Natural killer cell (primary cell): ENCODE data around the gene GSDMA. TPM values are rescaled to one million over a fixed set of nuclear protein-coding genes. Genes with fewer than 3 reads are reported as not detected.

Experiments
- ATAC-seq, 3 donors: fragments of 150-1000 bp in 2 of 3; fragments of 200-7000 bp in 1 of 3; cut with Tn5 transposase; 1 replicate in 1 of 3; 2 replicates in 2 of 3; pipeline ENCODE4 v1.10.0; 2021; ENCODE audit warnings: mild to moderate bottlenecking in 2 of 3, moderate library complexity in 2 of 3
- DNase-seq, 2 donors: peaks; one replicate each; pipeline versions ENCODE4 v3.0.0 to v3.0.0-alpha.2; 2013 to 2021; ENCODE audit warnings: mixed read lengths in 1 of 2
- H3K27ac ChIP-seq: one replicate; pipeline ENCODE4 v1.5.1; 2013; ENCODE audit warnings: mild to moderate bottlenecking, low read length
- H3K27me3 ChIP-seq: one replicate; pipeline ENCODE4 v1.6.1; 2013; ENCODE audit warnings: low read length; ENCODE audit not compliant: control insufficient read depth, insufficient read depth
- H3K36me3 ChIP-seq: one replicate; pipeline ENCODE4 v1.6.1; 2013; ENCODE audit warnings: low read length; ENCODE audit not compliant: control insufficient read depth, insufficient read depth
- H3K4me1 ChIP-seq: one replicate; pipeline ENCODE4 v1.6.1; 2013; ENCODE audit warnings: low read length; ENCODE audit not compliant: control insufficient read depth, insufficient read depth
- H3K4me3 ChIP-seq: one replicate; pipeline ENCODE4 v1.5.1; 2013; ENCODE audit warnings: low read length
- H3K9me3 ChIP-seq: one replicate; pipeline ENCODE4 v1.6.1; 2013; ENCODE audit warnings: low read length; ENCODE audit not compliant: control insufficient read depth, insufficient read depth
- H3K27ac Mint-ChIP-seq, 2 donors: one replicate each; pipeline ENCODE4 v1.8.0; 2022; ENCODE audit warnings: mild to moderate bottlenecking in 2 of 2, mixed read lengths in 2 of 2, moderate library complexity in 1 of 2
- H3K27me3 Mint-ChIP-seq, 2 donors: one replicate each; pipeline ENCODE4 v1.8.0; 2022; ENCODE audit warnings: low read depth in 2 of 2, mixed read lengths in 2 of 2
- H3K36me3 Mint-ChIP-seq: one replicate; pipeline ENCODE4 v1.8.0; 2022; ENCODE audit warnings: mixed read lengths
- H3K4me1 Mint-ChIP-seq, 2 donors: one replicate each; pipeline ENCODE4 v1.8.0; 2022; ENCODE audit warnings: mixed read lengths in 2 of 2
- H3K4me3 Mint-ChIP-seq: one replicate; pipeline ENCODE4 v1.8.0; 2022; ENCODE audit warnings: mild to moderate bottlenecking, moderate library complexity, mixed read lengths
- H3K9me3 Mint-ChIP-seq, 2 donors: one replicate each; pipeline ENCODE4 v1.8.0; 2022; ENCODE audit warnings: mixed read lengths in 2 of 2
- CTCF ChIP-seq: fragments of 200-600 bp; IDR thresholded peaks from one replicate; pipeline ENCODE4 v1.8.0; 2022; ENCODE audit warnings: antibody characterized with exemption
- WGBS: methylation state at CpG from one replicate; pipeline ENCODE4 v1.1.7; 2013; ENCODE audit warnings: missing lambda C conversion rate; ENCODE audit not compliant: insufficient coverage; 5-methylcytosine and 5-hydroxymethylcytosine counted together
- intact Hi-C: fragments of 100-400 bp; cut with micrococcal nuclease; formaldehyde crosslinking; loops from one replicate; pipeline ENCODE4 v1.14.2; 2022
- total RNA-seq, 4 donors: library from RNA; stranded (reverse); fragments of 120-200 nt in 1 of 4; gene quantifications; one replicate each; pipeline versions ENCODE4 v1.2.3 to v1.2.4, GENCODE V29; 2013 to 2022

Gene GSDMA
- total RNA-seq, 3 donors from 2014 or later (not counting 1 experiment from before 2014, with no cell fraction given), result 1.1 to 3.2 (median 2.1) TPM

DNA sequence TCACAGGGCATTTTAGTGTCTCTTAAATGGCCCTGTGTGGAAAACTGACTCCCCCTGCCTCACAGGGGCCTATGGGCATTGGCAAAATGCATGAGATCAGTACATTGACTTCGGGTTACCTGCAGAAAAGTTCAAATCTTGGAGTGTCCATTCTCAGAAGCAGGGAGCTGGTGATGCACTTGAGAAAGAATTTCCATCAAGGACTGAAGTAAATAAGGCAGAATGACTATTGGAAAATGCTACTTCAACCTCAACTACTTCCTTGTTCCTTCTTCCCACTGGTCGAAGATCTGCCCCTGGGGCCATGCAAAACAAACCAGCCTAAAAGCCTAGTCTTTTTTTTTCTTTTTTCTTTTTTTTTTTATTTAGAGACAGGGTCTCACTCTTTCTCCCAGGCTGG lies 13.8 kb upstream of the GSDMA start:
- Mint-ChIP-seq H3K4me1 (peaks cover 0 to 5% of the 10 kb centered on the region in 2 donors), H3K9me3 (no peaks in the 10 kb centered on the region), H3K4me3 (no peak overlapping the region), H3K36me3 (no peaks in the 10 kb centered on the region), H3K27me3 (no peaks in the 10 kb centered on the region), H3K27ac (no peak overlapping the region)
- no peak overlapping the region for H3K27ac ChIP-seq
- DNase-seq, result no peak
- H3K36me3 ChIP-seq, result no peaks in the 10 kb centered on the region
- H3K9me3 ChIP-seq, result no peaks in the 10 kb centered on the region
- no peak overlapping the region for H3K4me3 ChIP-seq
- intact Hi-C loops, result no loop called here
- TF ChIP-seq CTCF, result no peak
- H3K4me1 ChIP-seq, result peaks cover 18% of the 10 kb centered on the region
- no peaks in the 10 kb centered on the region for H3K27me3 ChIP-seq
- ATAC-seq, result no peak
- 79% methylated on average over 2 of the region's 2 CpGs for WGBS

DNA sequence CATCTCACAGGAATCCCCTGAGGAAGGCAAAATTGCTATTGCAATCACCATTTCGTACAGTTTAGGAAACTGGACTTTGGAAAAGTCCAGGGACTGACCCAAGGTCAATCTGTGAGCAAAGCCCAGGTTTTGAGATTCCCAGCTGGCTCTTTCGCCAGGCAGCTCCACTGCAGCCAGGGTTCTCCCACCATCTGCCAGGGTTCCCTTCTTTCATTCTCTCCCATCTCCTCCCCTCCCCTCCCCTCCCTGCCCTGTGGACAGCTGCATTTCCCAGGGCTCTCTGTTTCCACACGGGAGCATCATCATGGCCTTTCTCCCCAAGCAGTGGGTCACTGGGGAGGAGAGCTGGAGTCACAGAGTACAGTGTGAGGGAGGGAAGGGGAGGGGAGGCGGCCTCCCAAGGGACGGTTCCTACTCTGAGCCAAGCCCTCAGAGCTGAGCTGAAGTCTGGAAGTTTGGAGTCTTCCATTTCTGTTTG lies 11.9 kb upstream of the GSDMA start:
- Histone ChIP-seq H3K36me3 (no peaks in the 10 kb centered on the region), H3K9me3 (no peaks in the 10 kb centered on the region), H3K27me3 (no peaks in the 10 kb centered on the region), H3K4me1 (peaks cover 18% of the 10 kb centered on the region), H3K27ac (no peak overlapping the region), H3K4me3 (no peak overlapping the region)
- no peak for TF ChIP-seq CTCF
- ATAC-seq, result no peak
- H3K4me3 Mint-ChIP-seq, result no peak overlapping the region
- 82% methylated on average over 5 of the region's 5 CpGs for WGBS
- H3K4me1 Mint-ChIP-seq, result peaks cover 0 to 5% of the 10 kb centered on the region in 2 donors
- DNase-seq, result no peak
- H3K9me3 Mint-ChIP-seq, result no peaks in the 10 kb centered on the region
- no peak overlapping the region for H3K27ac Mint-ChIP-seq
- no peaks in the 10 kb centered on the region for H3K27me3 Mint-ChIP-seq
- intact Hi-C loops, result no loop called here
- no peaks in the 10 kb centered on the region for H3K36me3 Mint-ChIP-seq

DNA sequence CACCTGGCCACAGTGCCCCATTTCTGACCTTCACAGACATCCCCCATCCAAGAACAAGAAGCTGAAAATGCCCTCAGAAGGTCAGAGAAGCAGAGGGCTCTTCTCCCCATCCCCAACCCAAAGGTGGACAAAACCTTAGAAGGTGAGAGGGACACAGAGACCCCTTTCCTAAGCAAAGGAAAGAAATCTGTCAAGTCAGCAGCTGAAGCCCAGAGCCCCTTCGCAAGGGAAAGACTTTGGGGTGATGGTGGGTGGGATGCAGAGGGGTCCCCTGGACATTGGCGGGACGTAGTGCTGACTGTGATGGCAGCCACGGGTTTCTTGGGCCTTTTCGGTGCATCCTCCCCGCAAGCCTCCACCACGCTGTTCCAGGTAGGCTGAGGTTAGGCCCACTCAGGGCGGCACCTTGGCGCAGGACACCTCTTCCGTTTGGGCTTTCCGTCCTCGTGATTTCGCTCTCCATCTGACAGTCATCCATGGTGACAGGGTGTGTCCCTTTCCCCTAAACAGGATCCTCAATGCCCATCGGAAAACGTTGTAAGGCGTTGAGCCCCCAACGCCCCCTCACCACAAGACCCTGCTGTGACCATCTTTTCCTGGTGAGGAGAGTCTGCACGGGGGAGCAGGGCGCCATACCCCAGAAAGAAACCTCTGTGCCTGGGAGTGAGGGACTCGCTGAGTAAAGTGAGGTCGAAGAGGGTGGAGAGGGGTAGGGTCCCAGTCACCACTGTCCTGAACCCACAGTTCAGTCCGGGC lies 10.7 kb upstream of the GSDMA start:
- Mint-ChIP-seq H3K27ac (peak overlapping the region in 1 of 2 donors; percentile 58), H3K9me3 (no peaks in the 10 kb centered on the region), H3K4me1 (peaks cover 0 to 5% of the 10 kb centered on the region in 2 donors), H3K36me3 (no peaks in the 10 kb centered on the region), H3K27me3 (no peaks in the 10 kb centered on the region), H3K4me3 (peak overlapping the region; percentile 61)
- H3K27ac ChIP-seq, result peak overlapping the region; percentile 56
- H3K27me3 ChIP-seq, result no peaks in the 10 kb centered on the region
- WGBS, result 71% methylated on average over 22 of the region's 22 CpGs
- no peaks in the 10 kb centered on the region for H3K36me3 ChIP-seq
- H3K4me3 ChIP-seq, result peak overlapping the region; percentile 46
- no peak for TF ChIP-seq CTCF
- H3K9me3 ChIP-seq, result no peaks in the 10 kb centered on the region
- H3K4me1 ChIP-seq, result peaks cover 18% of the 10 kb centered on the region
- DNase-seq (no peak), ATAC-seq (no peak)
- intact Hi-C loops, result no loop called here
